ENCODE measurements around the gene PHYHD1. TPM values are rescaled to one million over a fixed set of nuclear protein-coding genes. Genes with fewer than 3 reads are reported as not detected.

PHYHD1 gene
- total RNA-seq = 10 to 100 TPM; 16.1 to 82.3 (median 29.9) TPM

DNA sequence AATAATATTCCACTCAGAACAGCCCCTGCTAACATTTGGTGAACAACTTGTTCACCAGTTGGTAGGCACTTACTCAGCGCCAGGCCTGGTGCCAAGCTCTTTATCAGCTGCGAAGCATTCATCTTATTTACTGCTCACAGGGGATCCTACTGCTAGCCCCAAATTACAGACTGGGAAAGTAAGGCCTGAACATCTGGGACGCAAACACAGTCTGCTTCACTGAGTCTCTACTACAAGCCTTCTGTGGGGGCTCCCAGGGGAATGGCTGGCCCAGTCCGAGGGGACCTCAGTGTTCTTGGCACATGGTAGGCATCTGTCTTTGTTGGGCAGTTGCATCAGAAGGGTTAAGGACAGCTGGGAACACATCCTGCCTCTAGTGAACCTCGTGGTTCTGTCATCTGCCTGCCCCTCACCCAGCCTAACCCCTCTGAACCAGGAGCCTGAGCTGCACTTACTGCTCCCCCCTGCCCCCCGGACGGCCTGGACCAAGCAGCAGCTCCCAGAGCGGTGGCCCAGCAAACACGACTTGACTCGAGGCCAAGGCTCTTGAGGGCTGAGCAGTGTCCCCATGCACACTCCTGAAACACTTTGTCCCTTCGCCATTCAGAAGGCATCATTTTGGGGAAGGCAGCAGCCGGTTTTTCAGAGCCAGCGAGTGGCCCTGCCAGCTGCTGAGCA is at the start of gene PHYHD1:
Gene PHYHD1 (plus strand): TSS at position 602 of the 678 bp plus-strand sequence. CDS start 1,342 bp downstream, outside the sequence.
- TF ChIP-seq, protein P1, sequence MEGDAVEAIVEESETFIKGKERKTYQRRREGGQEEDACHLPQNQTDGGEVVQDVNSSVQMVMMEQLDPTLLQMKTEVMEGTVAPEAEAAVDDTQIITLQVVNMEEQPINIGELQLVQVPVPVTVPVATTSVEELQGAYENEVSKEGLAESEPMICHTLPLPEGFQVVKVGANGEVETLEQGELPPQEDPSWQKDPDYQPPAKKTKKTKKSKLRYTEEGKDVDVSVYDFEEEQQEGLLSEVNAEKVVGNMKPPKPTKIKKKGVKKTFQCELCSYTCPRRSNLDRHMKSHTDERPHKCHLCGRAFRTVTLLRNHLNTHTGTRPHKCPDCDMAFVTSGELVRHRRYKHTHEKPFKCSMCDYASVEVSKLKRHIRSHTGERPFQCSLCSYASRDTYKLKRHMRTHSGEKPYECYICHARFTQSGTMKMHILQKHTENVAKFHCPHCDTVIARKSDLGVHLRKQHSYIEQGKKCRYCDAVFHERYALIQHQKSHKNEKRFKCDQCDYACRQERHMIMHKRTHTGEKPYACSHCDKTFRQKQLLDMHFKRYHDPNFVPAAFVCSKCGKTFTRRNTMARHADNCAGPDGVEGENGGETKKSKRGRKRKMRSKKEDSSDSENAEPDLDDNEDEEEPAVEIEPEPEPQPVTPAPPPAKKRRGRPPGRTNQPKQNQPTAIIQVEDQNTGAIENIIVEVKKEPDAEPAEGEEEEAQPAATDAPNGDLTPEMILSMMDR (IDR thresholded peaks at IDR 0.05; ENCODE audit: low read depth) = no peak

DNA sequence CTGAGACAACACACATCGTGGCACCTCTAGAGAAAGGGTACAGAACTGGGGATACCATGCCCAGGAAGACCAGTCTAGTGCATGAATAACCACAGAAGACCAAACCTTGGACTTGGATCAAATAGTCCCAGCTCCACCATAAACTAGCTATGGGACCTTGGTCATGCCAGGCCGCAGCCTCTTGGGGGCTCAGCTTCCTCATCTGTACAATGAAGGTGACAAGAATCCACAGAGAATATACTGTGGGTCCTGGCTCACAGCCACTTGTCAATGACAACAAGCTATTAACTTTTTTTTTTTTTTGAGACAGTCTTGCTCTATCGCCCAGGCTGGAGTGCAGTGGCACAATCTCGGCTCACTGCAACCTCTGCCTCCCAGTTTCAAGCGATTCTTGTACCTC is 42.9 kb upstream of the PHYHD1 start:
- TF ChIP-seq, protein P1 (IDR thresholded peaks at IDR 0.05; ENCODE audit: low read depth) = no peak

DNA sequence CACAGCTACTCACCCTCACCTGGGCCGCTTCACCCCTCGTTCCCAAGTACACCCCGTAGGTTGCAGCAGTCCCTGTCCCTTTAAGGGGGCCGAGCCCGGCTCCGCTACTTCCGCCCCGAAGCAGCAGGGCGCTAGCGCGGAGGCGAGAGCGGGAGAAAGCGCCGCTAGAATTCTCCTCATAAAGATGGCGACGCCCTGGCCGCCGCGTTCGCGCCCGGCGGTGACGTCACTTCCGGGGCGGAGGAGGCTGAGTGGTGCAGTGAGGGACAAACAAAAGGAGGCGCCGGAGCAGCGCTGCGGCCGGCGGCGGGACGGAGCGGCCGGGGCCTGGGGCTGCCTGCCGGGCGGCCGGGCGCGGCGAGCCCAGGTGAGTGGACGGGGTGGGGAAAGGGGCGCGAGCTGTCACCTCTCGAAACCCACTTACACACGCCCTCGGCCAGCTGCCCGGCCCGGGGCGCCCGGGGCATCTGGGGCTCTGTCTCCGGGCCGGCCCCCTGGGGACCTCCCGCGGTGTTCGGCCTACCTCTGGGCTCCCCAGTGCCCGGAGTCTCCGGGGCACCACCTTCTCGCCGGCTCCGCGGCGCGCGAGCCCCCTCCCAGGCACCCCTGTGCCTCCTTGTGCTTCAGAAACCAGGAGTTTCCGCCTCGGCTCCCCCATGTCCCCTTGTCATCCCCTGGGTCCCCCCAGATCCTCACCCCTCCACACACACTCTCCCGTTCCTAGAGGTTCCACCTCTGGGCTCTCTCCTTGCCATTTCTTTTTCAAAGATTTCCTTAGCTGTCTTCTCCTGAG is 38.7 kb upstream of the PHYHD1 start, which contains the start of the genes KYAT1 and LRRC8A:
Gene KYAT1 (minus strand): TSS at position 67 of the 793 bp plus-strand sequence. CDS start 36,545 bp downstream, outside the sequence.
Gene LRRC8A (plus strand): TSS at position 250 of the 793 bp plus-strand sequence. CDS start 25,032 bp downstream, outside the sequence.
- TF ChIP-seq, protein P1 (IDR thresholded peaks at IDR 0.05; ENCODE audit: low read depth) = no peak

DNA sequence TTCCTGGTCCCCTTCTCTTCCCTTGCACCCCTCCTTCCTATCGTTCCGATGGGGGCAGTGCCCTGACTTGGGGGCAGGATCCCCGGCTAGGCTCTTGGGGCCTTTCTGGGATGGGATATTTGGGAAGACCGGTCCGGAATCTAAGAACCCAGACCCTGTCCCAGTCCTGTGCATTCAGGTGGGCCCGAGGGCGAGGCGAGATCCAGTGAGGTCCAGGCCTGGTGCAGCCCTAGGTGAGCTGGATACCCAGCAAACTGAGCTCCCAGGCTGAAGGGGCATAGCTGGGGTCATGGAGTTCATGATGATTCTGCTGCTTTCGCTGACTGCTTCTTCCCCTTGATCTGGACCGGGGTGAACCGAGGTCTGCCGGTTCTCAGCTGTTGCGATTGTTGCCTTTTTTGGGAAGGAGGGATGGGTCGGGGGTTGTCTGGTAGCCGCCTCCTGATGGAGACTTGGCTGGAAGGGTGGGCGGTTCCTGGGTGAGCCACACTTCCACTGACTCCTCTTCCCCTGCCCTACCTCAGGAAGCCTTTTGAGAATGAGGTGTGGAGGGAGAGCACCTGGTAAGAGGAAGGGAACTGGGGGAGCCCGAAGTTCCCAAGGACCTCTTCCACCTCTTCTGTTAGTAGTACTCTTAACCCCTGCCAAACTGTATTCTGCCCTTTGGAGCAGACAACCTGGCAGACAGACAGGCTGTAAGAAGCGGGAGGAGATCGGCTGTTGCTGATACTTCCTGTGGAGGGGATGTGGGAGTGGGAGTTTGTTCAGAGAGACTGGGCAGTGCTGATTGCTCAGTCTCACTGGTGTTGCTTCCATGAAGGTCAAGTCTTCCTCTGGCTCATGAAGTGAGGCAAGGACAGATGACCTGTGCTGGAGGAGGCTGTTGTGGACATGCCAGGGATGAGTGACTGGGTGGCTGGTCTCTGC is 37.8 kb upstream of the PHYHD1 start:
- TF ChIP-seq, protein P1 (IDR thresholded peaks at IDR 0.05; ENCODE audit: low read depth) = no peak

DNA sequence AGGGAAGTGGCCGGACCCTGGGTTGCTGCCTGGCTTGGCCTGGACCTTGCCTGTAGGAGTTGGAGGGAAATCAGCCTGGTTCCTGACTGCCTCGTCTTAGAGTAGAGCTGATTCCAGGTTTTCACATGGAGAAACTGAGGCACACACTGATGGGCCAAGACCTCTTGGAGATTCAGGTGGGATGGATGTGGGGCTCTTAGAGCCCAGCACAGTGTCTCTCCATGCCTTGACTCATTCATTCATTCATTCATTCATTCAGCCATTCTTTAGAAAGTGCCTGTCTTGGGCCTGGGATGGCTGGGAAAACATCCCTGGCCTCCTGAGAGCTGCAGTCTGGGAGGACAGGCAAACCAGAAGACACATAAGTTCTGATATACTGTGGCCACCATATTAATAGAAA is 36.6 kb upstream of the PHYHD1 start:
- TF ChIP-seq, protein P1 (IDR thresholded peaks at IDR 0.05; ENCODE audit: low read depth) = no peak

DNA sequence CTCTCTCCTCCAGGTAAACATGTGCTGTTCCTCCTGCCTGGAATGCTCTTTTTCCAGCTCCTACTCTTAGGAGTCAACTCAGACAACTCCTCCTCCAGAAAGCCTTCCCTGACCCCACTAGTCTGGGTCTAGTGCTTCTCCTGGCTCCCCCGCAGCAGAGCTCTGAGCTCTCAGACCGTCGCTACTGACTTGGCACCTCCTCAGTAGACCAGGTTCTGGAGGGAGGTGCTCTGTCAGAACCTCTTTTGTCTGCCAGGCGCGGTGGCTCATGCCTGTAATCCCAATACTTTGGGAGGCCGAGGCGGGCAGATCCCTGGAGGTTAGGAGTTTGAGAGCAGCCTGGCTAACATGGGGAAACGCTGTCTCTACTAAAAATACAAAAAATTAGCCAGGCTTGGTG is 35.4 kb upstream of the PHYHD1 start:
- TF ChIP-seq, protein P1 (IDR thresholded peaks at IDR 0.05; ENCODE audit: low read depth) = no peak
